Activated naive CD8-positive, alpha-beta T cell treated with anti-CD3 and anti-CD28 coated beads for 36 hours (primary cell): ENCODE measurements around the gene PRR12. TPM values are rescaled to one million over a fixed set of nuclear protein-coding genes. Genes with fewer than 3 reads are reported as not detected.
A peak's percentile ranks its signal among the peaks of the same experiment; 100 is the strongest.

Experiments used
- DNase-seq: peaks from one replicate; pipeline ENCODE4 v3.0.0; 2021
- H3K27ac Mint-ChIP-seq: one replicate; pipeline ENCODE4 v1.8.0; 2022; ENCODE audit warnings: mild to moderate bottlenecking, moderate library complexity, mixed read lengths
- H3K27me3 Mint-ChIP-seq: one replicate; pipeline ENCODE4 v1.8.0; 2022; ENCODE audit warnings: mild to moderate bottlenecking, mixed read lengths
- H3K36me3 Mint-ChIP-seq: one replicate; pipeline ENCODE4 v1.8.0; 2021; ENCODE audit warnings: mild to moderate bottlenecking, mixed read lengths
- H3K4me1 Mint-ChIP-seq: one replicate; pipeline ENCODE4 v1.8.0; 2021; ENCODE audit warnings: mixed read lengths
- H3K4me3 Mint-ChIP-seq: one replicate; pipeline ENCODE4 v1.8.0; 2022; ENCODE audit warnings: mild to moderate bottlenecking, moderate library complexity, mixed read lengths
- H3K9me3 Mint-ChIP-seq: one replicate; pipeline ENCODE4 v1.8.0; 2022; ENCODE audit warnings: mixed read lengths
- total RNA-seq, 2 experiments: library from RNA; stranded (reverse); gene quantifications; one replicate each; pipeline ENCODE4 v1.2.3, GENCODE V29; 2021

Gene PRR12
- 10 to 100 TPM; 16.0 to 17.8 TPM for total RNA-seq

GRCh38 chr19:49590971-49591730 is at the start of gene PRR12:
PRR12 (plus strand) TSS chr19:49591182; CDS start chr19:49591655, 473 bp downstream.
- peak within 1 kb of the TSS; percentile 89 for H3K4me3 Mint-ChIP-seq
- DNase-seq = peak; percentile 80

GRCh38 chr19:49541914-49542313 is 49.1 kb upstream of the PRR12 start:
- Mint-ChIP-seq H3K27me3 (no peaks in the 10 kb centered on the region), H3K4me3 (no peak overlapping the region), H3K36me3 (no peaks in the 10 kb centered on the region), H3K27ac (no peak overlapping the region), H3K4me1 (peaks cover 8% of the 10 kb centered on the region), H3K9me3 (no peaks in the 10 kb centered on the region)
- no peak for DNase-seq

More at GRCh38 chr19:49590971-49591730, at the start of gene PRR12:
- Mint-ChIP-seq H3K4me1 (peaks cover 30% of the 10 kb centered on the region), H3K27ac (peak within 1 kb of the TSS; percentile 90), H3K27me3 (no peaks in the 10 kb centered on the region), H3K9me3 (no peaks in the 10 kb centered on the region), H3K36me3 (peaks cover 9% of the 10 kb centered on the region)

GRCh38 chr19:49542446-49542845 is 48.5 kb upstream of the PRR12 start:
- H3K4me1 Mint-ChIP-seq = peaks cover 8% of the 10 kb centered on the region
- no peak overlapping the region for H3K4me3 Mint-ChIP-seq
- no peak for DNase-seq
- no peaks in the 10 kb centered on the region for H3K27me3 Mint-ChIP-seq
- no peak overlapping the region for H3K27ac Mint-ChIP-seq
- no peaks in the 10 kb centered on the region for H3K9me3 Mint-ChIP-seq
- no peaks in the 10 kb centered on the region for H3K36me3 Mint-ChIP-seq

- Mint-ChIP-seq H3K27ac (no peak overlapping the region), H3K36me3 (no peaks in the 10 kb centered on the region), H3K4me1 (peaks cover 8% of the 10 kb centered on the region), H3K27me3 (no peaks in the 10 kb centered on the region), H3K9me3 (no peaks in the 10 kb centered on the region), H3K4me3 (no peak overlapping the region)
- DNase-seq = no peak
Observed at GRCh38 chr19:49543032-49543431, 48.0 kb upstream of the PRR12 start.

GRCh38 chr19:49544154-49544553 is 46.8 kb upstream of the PRR12 start:
- no peaks in the 10 kb centered on the region for H3K9me3 Mint-ChIP-seq
- no peaks in the 10 kb centered on the region for H3K27me3 Mint-ChIP-seq
- no peak for DNase-seq
- no peak overlapping the region for H3K4me3 Mint-ChIP-seq
- peaks cover 14% of the 10 kb centered on the region for H3K4me1 Mint-ChIP-seq
- H3K36me3 Mint-ChIP-seq = no peaks in the 10 kb centered on the region
- no peak overlapping the region for H3K27ac Mint-ChIP-seq

GRCh38 chr19:49546825-49547565 is 44.0 kb upstream of the PRR12 start:
- peak; percentile 53 for DNase-seq
- H3K4me1 Mint-ChIP-seq = peaks cover 25% of the 10 kb centered on the region
- H3K9me3 Mint-ChIP-seq = no peaks in the 10 kb centered on the region
- peak overlapping the region; percentile 32 for H3K27ac Mint-ChIP-seq
- no peaks in the 10 kb centered on the region for H3K27me3 Mint-ChIP-seq
- peak overlapping the region; percentile 57 for H3K4me3 Mint-ChIP-seq
- no peaks in the 10 kb centered on the region for H3K36me3 Mint-ChIP-seq

- DNase-seq = no peak
- H3K36me3 Mint-ChIP-seq = peaks cover 9% of the 10 kb centered on the region
- no peaks in the 10 kb centered on the region for H3K9me3 Mint-ChIP-seq
- no peak overlapping the region for H3K4me3 Mint-ChIP-seq
- peak overlapping the region; percentile 64 for H3K27ac Mint-ChIP-seq
- no peaks in the 10 kb centered on the region for H3K27me3 Mint-ChIP-seq
- H3K4me1 Mint-ChIP-seq = peaks cover 41% of the 10 kb centered on the region
Observed at GRCh38 chr19:49549045-49549444, 41.9 kb upstream of the PRR12 start.

GRCh38 chr19:49551531-49551930 is 39.5 kb upstream of the PRR12 start:
- Mint-ChIP-seq H3K9me3 (peaks cover 4% of the 10 kb centered on the region), H3K36me3 (peaks cover 32% of the 10 kb centered on the region), H3K27me3 (no peaks in the 10 kb centered on the region), H3K4me3 (no peak overlapping the region), H3K27ac (peak overlapping the region; percentile 51), H3K4me1 (peaks cover 56% of the 10 kb centered on the region)
- no peak for DNase-seq

- H3K27ac Mint-ChIP-seq = peak overlapping the region; percentile 88
- H3K36me3 Mint-ChIP-seq = peaks cover 39% of the 10 kb centered on the region
- H3K27me3 Mint-ChIP-seq = no peaks in the 10 kb centered on the region
- peaks cover 4% of the 10 kb centered on the region for H3K9me3 Mint-ChIP-seq
- peaks cover 60% of the 10 kb centered on the region for H3K4me1 Mint-ChIP-seq
- peak overlapping the region; percentile 70 for H3K4me3 Mint-ChIP-seq
- no peak for DNase-seq
Observed at GRCh38 chr19:49552749-49553148, 38.2 kb upstream of the PRR12 start.

GRCh38 chr19:49553451-49554271 is 37.3 kb upstream of the PRR12 start:
- peaks cover 44% of the 10 kb centered on the region for H3K36me3 Mint-ChIP-seq
- H3K27ac Mint-ChIP-seq = peak overlapping the region; percentile 88
- peak overlapping the region; percentile 42 for H3K4me3 Mint-ChIP-seq
- peaks cover 66% of the 10 kb centered on the region for H3K4me1 Mint-ChIP-seq
- H3K27me3 Mint-ChIP-seq = no peaks in the 10 kb centered on the region
- peaks cover 4% of the 10 kb centered on the region for H3K9me3 Mint-ChIP-seq
- DNase-seq = peak; percentile 75

GRCh38 chr19:49554701-49555181 is 36.2 kb upstream of the PRR12 start:
- Mint-ChIP-seq H3K9me3 (peaks cover 4% of the 10 kb centered on the region), H3K4me3 (peak overlapping the region; percentile 40), H3K27me3 (no peaks in the 10 kb centered on the region), H3K27ac (peak overlapping the region; percentile 88), H3K36me3 (peaks cover 54% of the 10 kb centered on the region), H3K4me1 (peaks cover 66% of the 10 kb centered on the region)
- peak; percentile 58 for DNase-seq

GRCh38 chr19:49555600-49556411 is 35.2 kb upstream of the PRR12 start:
- H3K27me3 Mint-ChIP-seq = no peaks in the 10 kb centered on the region
- peaks cover 60% of the 10 kb centered on the region for H3K36me3 Mint-ChIP-seq
- peak overlapping the region; percentile 64 for H3K4me3 Mint-ChIP-seq
- DNase-seq = peak; percentile 76
- peak overlapping the region; percentile 88 for H3K27ac Mint-ChIP-seq
- peaks cover 77% of the 10 kb centered on the region for H3K4me1 Mint-ChIP-seq
- H3K9me3 Mint-ChIP-seq = peaks cover 4% of the 10 kb centered on the region

- peak; percentile 63 for DNase-seq
- Mint-ChIP-seq H3K27ac (peak overlapping the region; percentile 83), H3K4me1 (peaks cover 79% of the 10 kb centered on the region), H3K27me3 (no peaks in the 10 kb centered on the region), H3K4me3 (peak overlapping the region; percentile 74), H3K9me3 (peaks cover 4% of the 10 kb centered on the region), H3K36me3 (peaks cover 60% of the 10 kb centered on the region)
Observed at GRCh38 chr19:49556412-49557398, 34.3 kb upstream of the PRR12 start.
